Lung (tissue), 12 donors: ENCODE data around the gene RALGPS1. TPM values are rescaled to one million over a fixed set of nuclear protein-coding genes. Genes with fewer than 3 reads are reported as not detected.

Experiments
- ATAC-seq: fragments of 200-7000 bp; cut with Tn5 transposase; one replicate; pipeline ENCODE4 v1.9.1; 2020; ENCODE audit warnings: moderate number of reproducible peaks; ENCODE audit not compliant: insufficient read depth, low FRiP score
- DNase-seq, 3 donors: peaks; one replicate each; pipeline ENCODE4 v3.0.0-alpha.2; 2013 to 2017
- H3K27ac ChIP-seq, 2 donors: one replicate each; pipeline ENCODE4 v1.5.1; 2013; ENCODE audit warnings: mild to moderate bottlenecking in 2 of 2, moderate library complexity in 2 of 2, control low read depth in 1 of 2, inconsistent platforms in 1 of 2, low read depth in 1 of 2, low read length in 1 of 2
- H3K27me3 ChIP-seq, 3 donors: one replicate each; pipeline ENCODE4 v1.5.1; 2013; ENCODE audit warnings: low read length in 2 of 3; ENCODE audit not compliant: control insufficient read depth in 3 of 3, insufficient read depth in 3 of 3
- H3K36me3 ChIP-seq, 4 donors: one replicate each; pipeline ENCODE4 v1.5.1; 2013; ENCODE audit warnings: low read length in 4 of 4, mild to moderate bottlenecking in 1 of 4, moderate library complexity in 1 of 4; ENCODE audit not compliant: control insufficient read depth in 4 of 4, insufficient read depth in 4 of 4
- H3K4me1 ChIP-seq, 5 donors: one replicate each; pipeline ENCODE4 v1.5.1; 2013; ENCODE audit warnings: low read length in 5 of 5, mild to moderate bottlenecking in 2 of 5, moderate library complexity in 1 of 5; ENCODE audit not compliant: control insufficient read depth in 5 of 5, insufficient read depth in 5 of 5
- H3K4me3 ChIP-seq: one replicate; pipeline ENCODE4 v1.5.1; 2013; ENCODE audit warnings: mild to moderate bottlenecking, control low read depth, moderate library complexity
- H3K9ac ChIP-seq, 2 donors: one replicate each; pipeline ENCODE4 v1.5.1; 2013; ENCODE audit warnings: low read length in 2 of 2, control low read depth in 1 of 2; ENCODE audit not compliant: insufficient read depth in 1 of 2
- H3K9me3 ChIP-seq, 4 donors: one replicate each; pipeline ENCODE4 v1.5.1; 2013; ENCODE audit warnings: low read length in 3 of 4, mild to moderate bottlenecking in 1 of 4, moderate library complexity in 1 of 4; ENCODE audit not compliant: control insufficient read depth in 4 of 4, insufficient read depth in 3 of 4
- CTCF ChIP-seq: IDR thresholded peaks from 2 replicates; pipeline ENCODE4 v1.5.1; 2012; ENCODE audit warnings: mild to moderate bottlenecking; ENCODE audit errors: control extremely low read depth, extremely low read depth
- WGBS, 2 donors: extraction: QIAGEN DNeasy Blood & Tissue Kit; methylation state at CpG; one replicate each; pipeline ENCODE4 v1.1.7; 2013; 5-methylcytosine and 5-hydroxymethylcytosine counted together
- polyA plus RNA-seq, 2 donors: library from polyadenylated mRNA; stranded (reverse); fragments of 200-250 nt; gene quantifications; one replicate each; pipeline ENCODE4 v1.2.1, GENCODE V29; 2013
- total RNA-seq, 2 donors: library from RNA; depleted of rRNA in 1 of 2; stranded (reverse); fragments of >200 nt in 1 of 2; gene quantifications; one replicate each; pipeline ENCODE4 v1.2.1, GENCODE V29; 2014 to 2021
- donor health status: control.
- donor health status: control.
- donor health status: Bipolar disorder and iron deficiency.
- donor health status: healthy.
- donor health status: DM: yes; HTN: yes; CAD: no.

The RALGPS1 gene
- total and polyA plus RNA-seq, 4 donors = 3.5 to 30.3 (median 11.9) TPM

- peaks cover 0 to 5% (median under 1%) of the 10 kb centered on the region in 5 donors for H3K4me1 ChIP-seq
- TF ChIP-seq CTCF = no peak
- no peak overlapping the region for H3K27ac ChIP-seq
- no peaks in the 10 kb centered on the region for H3K27me3 ChIP-seq
- peaks cover 3 to 27% (median 15%) of the 10 kb centered on the region in 4 donors for H3K36me3 ChIP-seq
- DNase-seq (no peak), ATAC-seq (no peak)
- whole genome bisulfite sequencing, 2 donors = 78 to 84% methylated on average over 9 of the region's 9 CpGs
- H3K9ac ChIP-seq = no peak overlapping the region
- no peak overlapping the region for H3K4me3 ChIP-seq
- H3K9me3 ChIP-seq = no peaks in the 10 kb centered on the region
Measured at GRCh38 chr9:126877418-126877817, 37.2 kb upstream of the RALGPS1 start.

GRCh38 chr9:126879288-126879687 lies 35.3 kb upstream of the RALGPS1 start:
- no peak for ATAC-seq

GRCh38 chr9:126880226-126880946 lies 34.2 kb upstream of the RALGPS1 start:
- Histone ChIP-seq H3K27ac (no peak overlapping the region), H3K9me3 (no peaks in the 10 kb centered on the region), H3K4me3 (no peak overlapping the region), H3K4me1 (peaks cover 0 to 6% (median 2%) of the 10 kb centered on the region in 5 donors), H3K36me3 (peaks cover 3 to 27% (median 16%) of the 10 kb centered on the region in 4 donors), H3K9ac (no peak overlapping the region), H3K27me3 (no peaks in the 10 kb centered on the region)
- DNase-seq = no peak
- WGBS, 2 donors = 95 to 97% methylated on average over 23 of the region's 23 CpGs
- TF ChIP-seq CTCF = no peak
- no peak for ATAC-seq

More at GRCh38 chr9:126879288-126879687, 35.3 kb upstream of the RALGPS1 start:
- no peak for DNase-seq
- Histone ChIP-seq H3K36me3 (peaks cover 3 to 27% (median 16%) of the 10 kb centered on the region in 4 donors), H3K4me3 (no peak overlapping the region), H3K9ac (no peak overlapping the region), H3K9me3 (no peaks in the 10 kb centered on the region), H3K27me3 (no peaks in the 10 kb centered on the region), H3K4me1 (peaks cover 0 to 6% (median 2%) of the 10 kb centered on the region in 5 donors), H3K27ac (no peak overlapping the region)
- TF ChIP-seq CTCF = no peak
- 81 to 92% methylated on average over 9 of the region's 9 CpGs for WGBS, 2 donors

GRCh38 chr9:126880947-126881332 lies 33.6 kb upstream of the RALGPS1 start:
- Histone ChIP-seq H3K4me3 (no peak overlapping the region), H3K36me3 (peaks cover 3 to 27% (median 16%) of the 10 kb centered on the region in 4 donors)

More at GRCh38 chr9:126880947-126881332, 33.6 kb upstream of the RALGPS1 start:
- Histone ChIP-seq H3K27me3 (no peaks in the 10 kb centered on the region), H3K9ac (no peak overlapping the region), H3K9me3 (no peaks in the 10 kb centered on the region), H3K27ac (no peak overlapping the region), H3K4me1 (peaks cover 0 to 11% (median 2%) of the 10 kb centered on the region in 5 donors)
- WGBS, 2 donors = 87 to 89% methylated on average over 6 of the region's 6 CpGs
- DNase-seq (no peak), ATAC-seq (no peak)
- no peak for TF ChIP-seq CTCF
